ENCODE measurements around the gene GPR135. TPM values are rescaled to one million over a fixed set of nuclear protein-coding genes. Genes with fewer than 3 reads are reported as not detected.
A peak's percentile ranks its signal among the peaks of the same experiment; 100 is the strongest.

Gene GPR135
- total RNA-seq, 4 donors from 2014 or later: 2.8 to 8.8 (median 6.0) TPM

GRCh38 chr14:59507063-59507751 lies 42.0 kb upstream of the GPR135 start:
- H3K9me3 ChIP-seq: no peaks in the 10 kb centered on the region
- no peak overlapping the region for H3K4me3 ChIP-seq
- no peak overlapping the region for H3K27ac ChIP-seq
- TF ChIP-seq POLR2A (IDR thresholded peaks at IDR 0.05) (no peak), CTCF (IDR thresholded peaks at IDR 0.05) (peak in 4 of 6 experiments; percentile 68 to 95 (median 94))
- peaks cover 0 to 17% (median 0%) of the 10 kb centered on the region in 3 donors for H3K36me3 ChIP-seq
- peaks cover 0 to 7% (median 2%) of the 10 kb centered on the region in 4 donors for H3K4me1 ChIP-seq
- H3K27me3 ChIP-seq: no peaks in the 10 kb centered on the region
- peak in 2 of 3 donors; percentile 71 to 84 for DNase-seq

- Histone ChIP-seq H3K27ac (no peak overlapping the region), H3K4me1 (no peaks in the 10 kb centered on the region), H3K4me3 (no peak overlapping the region), H3K36me3 (peaks cover 0 to 32% (median 0%) of the 10 kb centered on the region in 3 donors), H3K9me3 (no peaks in the 10 kb centered on the region), H3K27me3 (no peaks in the 10 kb centered on the region)
- no peak for DNase-seq
- no peak for TF ChIP-seq POLR2A (IDR thresholded peaks at IDR 0.05)
- TF ChIP-seq CTCF (IDR thresholded peaks at IDR 0.05): no peak
Measured at GRCh38 chr14:59503256-59503655, 38.1 kb upstream of the GPR135 start.

GRCh38 chr14:59500732-59501131 lies 35.6 kb upstream of the GPR135 start:
- H3K27me3 ChIP-seq: no peaks in the 10 kb centered on the region
- H3K4me1 ChIP-seq: no peaks in the 10 kb centered on the region
- TF ChIP-seq POLR2A (IDR thresholded peaks at IDR 0.05) (no peak), CTCF (IDR thresholded peaks at IDR 0.05) (no peak)
- DNase-seq: no peak
- H3K9me3 ChIP-seq: no peaks in the 10 kb centered on the region
- H3K27ac ChIP-seq: no peak overlapping the region
- no peak overlapping the region for H3K4me3 ChIP-seq
- H3K36me3 ChIP-seq: peaks cover 0 to 54% (median 0%) of the 10 kb centered on the region in 3 donors

- H3K36me3 ChIP-seq: peaks cover 0 to 74% (median 0%) of the 10 kb centered on the region in 3 donors
- DNase-seq: no peak
Measured at GRCh38 chr14:59492384-59492783, 27.2 kb upstream of the GPR135 start.

GRCh38 chr14:59490756-59491155 lies 25.6 kb upstream of the GPR135 start:
- peaks cover 0 to 21% (median 4%) of the 10 kb centered on the region in 4 donors for H3K4me1 ChIP-seq
- no peaks in the 10 kb centered on the region for H3K27me3 ChIP-seq
- peaks cover 0 to 59% (median 0%) of the 10 kb centered on the region in 3 donors for H3K36me3 ChIP-seq
- TF ChIP-seq POLR2A (IDR thresholded peaks at IDR 0.05): no peak
- no peak for TF ChIP-seq CTCF (IDR thresholded peaks at IDR 0.05)
- H3K4me3 ChIP-seq: no peak overlapping the region
- no peaks in the 10 kb centered on the region for H3K9me3 ChIP-seq
- no peak for DNase-seq
- no peak overlapping the region for H3K27ac ChIP-seq

More at GRCh38 chr14:59492384-59492783, 27.2 kb upstream of the GPR135 start:
- TF ChIP-seq CTCF (IDR thresholded peaks at IDR 0.05) (no peak), POLR2A (IDR thresholded peaks at IDR 0.05) (no peak)
- H3K9me3 ChIP-seq: no peaks in the 10 kb centered on the region
- no peaks in the 10 kb centered on the region for H3K27me3 ChIP-seq
- no peak overlapping the region for H3K4me3 ChIP-seq
- H3K4me1 ChIP-seq: peaks cover 0 to 8% (median 0%) of the 10 kb centered on the region in 4 donors
- H3K27ac ChIP-seq: no peak overlapping the region

Measured in Peyer's patch (tissue), 4 donors.